Endothelial cell of umbilical vein (primary cell): Measurements from ENCODE around the gene ANGPT4.

Experiments used
- CTCF ChIP-seq, 2 donors: IDR thresholded peaks; 1 replicate in 1 of 2; 2 replicates in 1 of 2; pipeline ENCODE4 v1.5.1; 2011; ENCODE audit warnings: low read length in 2 of 2, mild to moderate bottlenecking in 2 of 2, moderate library complexity in 2 of 2, control low read depth in 1 of 2, inconsistent platforms in 1 of 2, low read depth in 1 of 2; ENCODE audit not compliant: insufficient read depth in 1 of 2; ENCODE audit errors: extremely low read depth in 1 of 2
- EZH2 ChIP-seq: IDR thresholded peaks from 2 replicates; pipeline ENCODE4 v1.6.1; 2012; ENCODE audit warnings: borderline replicate concordance, low read depth, mild to moderate bottlenecking, moderate library complexity, low read length, inconsistent platforms; ENCODE audit not compliant: severe bottlenecking
- POLR2A ChIP-seq: IDR thresholded peaks from 2 replicates; pipeline ENCODE4 v1.6.1; 2012; ENCODE audit warnings: low read depth, mild to moderate bottlenecking, control low read depth, low read length

- TF ChIP-seq POLR2A (no peak), EZH2 (no peak), CTCF (IDR thresholded peaks at IDR 0.05; ENCODE audit: extremely low read depth in 1 of 2, insufficient read depth in 1 of 2, low read depth in 1 of 2, low read length in 2 of 2) (no peak)
Measured at GRCh38 chr20:891706-892080, 24.4 kb downstream of the ANGPT4 start.
